GM21423 (cell line): ENCODE results near the gene TDO2.
"Not testable (repeated sequence)": the region's sequence is repeated elsewhere in the genome, so short reads cannot be mapped to it uniquely, and the experiment has no call there.

Source experiments
- ATAC-seq: cut with Tn5 transposase; IDR thresholded peaks from one replicate; pipeline ENCODE4 v1.9.1; 2021; ENCODE audit warnings: mild to moderate bottlenecking, moderate library complexity; ENCODE audit not compliant: unreplicated experiment

TDO2 gene

GRCh38 chr4:155906554-155907247, 3.2 kb downstream of the TDO2 start:
- no peak for ATAC-seq

GRCh38 chr4:155907556-155907955, 4.1 kb downstream of the TDO2 start:
- ATAC-seq = no peak

- no peak for ATAC-seq
These were observed 5.0 kb downstream of the TDO2 start for GRCh38 chr4:155908187-155909139.

GRCh38 chr4:155909615-155910226, 6.2 kb downstream of the TDO2 start:
- no peak for ATAC-seq

- no peak for ATAC-seq
These were observed 8.4 kb downstream of the TDO2 start for GRCh38 chr4:155911905-155912304.

- no peak for ATAC-seq
These were observed 11.3 kb downstream of the TDO2 start for GRCh38 chr4:155914782-155915181.

- no peak for ATAC-seq
These were observed 18.1 kb downstream of the TDO2 start for GRCh38 chr4:155921597-155921996.

- ATAC-seq = no peak
These were observed 21.1 kb downstream of the TDO2 start for GRCh38 chr4:155924637-155925036.

- ATAC-seq = no peak
These were observed 26.3 kb downstream of the TDO2 start for GRCh38 chr4:155929833-155930232.

- no peak for ATAC-seq
These were observed 26.8 kb downstream of the TDO2 start for GRCh38 chr4:155930330-155930729.

GRCh38 chr4:155931634-155932033, 28.1 kb downstream of the TDO2 start:
- ATAC-seq = no peak

- not testable (repeated sequence) for ATAC-seq
These were observed 31.1 kb downstream of the TDO2 start for GRCh38 chr4:155934634-155935033.

- no peak for ATAC-seq
These were observed 32.0 kb downstream of the TDO2 start for GRCh38 chr4:155935389-155935986.

GRCh38 chr4:155941085-155941790, 37.7 kb downstream of the TDO2 start:
- ATAC-seq = no peak

- no peak for ATAC-seq
These were observed 38.3 kb downstream of the TDO2 start for GRCh38 chr4:155941820-155942219.

GRCh38 chr4:155943605-155944291, 40.3 kb downstream of the TDO2 start:
- ATAC-seq = no peak

- no peak for ATAC-seq
These were observed 41.0 kb downstream of the TDO2 start for GRCh38 chr4:155944516-155944915.

GRCh38 chr4:155946486-155946885, 43.0 kb downstream of the TDO2 start:
- no peak for ATAC-seq

- ATAC-seq = no peak
These were observed 45.0 kb downstream of the TDO2 start for GRCh38 chr4:155948541-155948940.

GRCh38 chr4:155950461-155950860, 47.0 kb downstream of the TDO2 start:
- no peak for ATAC-seq
